Measurements from ENCODE around the gene RNF5.

Gene RNF5

DNA sequence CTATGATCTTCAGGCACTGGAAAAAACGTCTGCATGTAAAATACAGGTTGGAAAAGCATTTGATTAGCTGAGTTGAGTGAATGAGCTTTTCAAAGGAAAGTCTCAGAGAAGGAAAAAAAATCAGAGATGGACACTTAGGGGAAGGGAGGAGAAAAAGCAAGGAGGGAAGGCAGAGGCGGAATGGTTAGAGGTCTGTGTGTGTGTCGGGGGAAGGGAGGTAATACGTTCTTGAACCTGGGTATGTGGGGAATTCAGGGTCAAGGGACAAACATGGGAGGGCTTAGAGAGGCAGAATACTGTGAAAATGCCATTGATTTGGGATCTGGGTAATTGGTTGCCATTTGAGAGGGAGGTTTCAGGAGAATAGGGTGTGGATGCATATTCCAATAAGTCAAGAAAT lies 31.5 kb upstream of the RNF5 start:
- H3K36me3 ChIP-seq (ENCODE audit: insufficient read depth, low read length) = no peaks in the 10 kb centered on the region
- H3K9me3 ChIP-seq (replicated peaks; ENCODE audit: low read length) = no peaks in the 10 kb centered on the region
- H3K27me3 ChIP-seq (ENCODE audit: control insufficient read depth, insufficient read depth, low read length) = peaks cover 47% of the 10 kb centered on the region
- H3K4me3 ChIP-seq (ENCODE audit: low read length) = no peak overlapping the region
- no peak overlapping the region for H3K9ac ChIP-seq (ENCODE audit: low read depth, low read length)
- no peaks in the 10 kb centered on the region for H3K4me1 ChIP-seq (ENCODE audit: control insufficient read depth, insufficient read depth, low read length)
- H3K4me2 ChIP-seq (ENCODE audit: low read length) = no peak overlapping the region

DNA sequence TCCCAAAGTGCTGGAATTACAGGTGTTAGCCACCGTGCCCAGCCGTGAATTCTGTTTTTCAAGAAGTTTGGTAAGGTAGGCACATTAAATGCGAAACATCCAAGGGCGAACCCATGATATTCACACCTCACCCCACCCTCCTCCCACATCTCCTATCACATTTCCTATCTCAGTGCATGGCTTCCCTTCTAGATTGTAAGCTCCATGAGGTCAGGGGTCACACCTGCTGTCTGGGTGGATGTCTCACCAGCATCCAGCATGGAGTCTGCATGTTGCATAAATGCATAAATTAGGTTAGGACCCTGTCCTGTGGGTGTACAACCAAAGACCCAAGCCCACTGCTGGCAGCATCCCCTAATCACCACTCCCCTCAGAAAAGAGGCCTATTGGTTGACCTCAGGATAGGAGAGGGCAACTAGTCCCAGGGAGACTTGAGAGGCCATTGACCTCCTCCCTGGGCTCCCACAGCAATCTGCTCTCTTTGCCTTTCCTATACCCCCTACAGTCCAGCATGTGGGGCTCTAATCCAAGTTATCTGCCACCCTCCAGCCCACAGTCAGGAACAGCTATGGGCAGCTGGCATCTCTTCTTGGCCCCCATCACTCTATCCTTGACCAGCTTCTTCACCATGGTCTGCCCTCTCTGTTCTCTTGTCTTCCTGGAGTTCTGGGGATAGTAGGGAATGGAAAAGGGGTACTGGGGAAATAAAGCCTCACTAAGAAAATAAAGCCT lies 30.6 kb upstream of the RNF5 start:
- Histone ChIP-seq H3K9ac (ENCODE audit: low read depth, low read length) (no peak overlapping the region), H3K36me3 (ENCODE audit: insufficient read depth, low read length) (no peaks in the 10 kb centered on the region), H3K4me2 (ENCODE audit: low read length) (no peak overlapping the region), H3K9me3 (replicated peaks; ENCODE audit: low read length) (no peaks in the 10 kb centered on the region), H3K4me1 (ENCODE audit: control insufficient read depth, insufficient read depth, low read length) (peaks cover 6% of the 10 kb centered on the region), H3K27me3 (ENCODE audit: control insufficient read depth, insufficient read depth, low read length) (peaks cover 40% of the 10 kb centered on the region), H3K4me3 (ENCODE audit: low read length) (no peak overlapping the region)

DNA sequence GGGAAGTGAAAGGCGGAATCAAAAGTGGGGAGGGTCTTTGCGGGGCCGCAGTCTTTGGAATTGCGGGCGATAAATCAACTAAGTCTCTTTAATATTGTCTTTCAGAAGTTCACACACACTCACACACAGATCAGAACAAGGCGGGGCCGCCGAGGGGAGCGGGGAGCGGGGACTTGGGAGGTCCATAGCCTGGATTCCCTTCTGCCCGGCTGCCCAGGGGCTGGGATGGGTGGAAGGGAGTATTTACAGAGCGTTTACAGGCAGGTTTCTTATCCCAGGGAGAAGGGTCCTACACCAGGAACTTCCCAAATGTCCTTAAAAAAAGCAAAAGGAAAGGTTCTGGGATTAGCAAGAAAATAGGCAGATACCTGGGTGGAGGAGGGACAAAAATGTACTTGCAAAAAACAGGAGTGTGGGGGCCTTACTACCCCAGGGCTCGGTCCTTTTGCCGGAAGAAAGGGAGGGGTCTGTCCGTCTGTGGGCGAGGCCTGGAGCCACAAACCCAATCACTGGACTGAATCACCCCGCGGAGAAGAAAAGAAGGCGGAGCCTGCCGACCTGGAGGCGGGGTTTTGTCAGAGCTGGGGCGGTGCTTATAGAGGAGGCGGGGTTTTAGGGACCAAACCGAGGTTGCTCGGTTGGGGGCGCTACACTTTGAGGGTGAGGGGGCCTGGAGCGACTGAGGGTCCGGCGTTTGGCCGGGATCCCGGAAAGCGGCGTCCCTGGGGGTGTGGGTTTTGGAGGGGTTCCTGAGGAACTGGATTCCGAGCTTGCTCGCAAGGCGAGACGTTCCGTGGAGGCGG lies 29.7 kb upstream of the RNF5 start:
- Histone ChIP-seq H3K9ac (ENCODE audit: low read depth, low read length) (no peak overlapping the region), H3K4me3 (ENCODE audit: low read length) (no peak overlapping the region), H3K4me2 (ENCODE audit: low read length) (no peak overlapping the region), H3K9me3 (replicated peaks; ENCODE audit: low read length) (no peaks in the 10 kb centered on the region), H3K27me3 (ENCODE audit: control insufficient read depth, insufficient read depth, low read length) (peaks cover 40% of the 10 kb centered on the region), H3K36me3 (ENCODE audit: insufficient read depth, low read length) (no peaks in the 10 kb centered on the region), H3K4me1 (ENCODE audit: control insufficient read depth, insufficient read depth, low read length) (peaks cover 16% of the 10 kb centered on the region)

DNA sequence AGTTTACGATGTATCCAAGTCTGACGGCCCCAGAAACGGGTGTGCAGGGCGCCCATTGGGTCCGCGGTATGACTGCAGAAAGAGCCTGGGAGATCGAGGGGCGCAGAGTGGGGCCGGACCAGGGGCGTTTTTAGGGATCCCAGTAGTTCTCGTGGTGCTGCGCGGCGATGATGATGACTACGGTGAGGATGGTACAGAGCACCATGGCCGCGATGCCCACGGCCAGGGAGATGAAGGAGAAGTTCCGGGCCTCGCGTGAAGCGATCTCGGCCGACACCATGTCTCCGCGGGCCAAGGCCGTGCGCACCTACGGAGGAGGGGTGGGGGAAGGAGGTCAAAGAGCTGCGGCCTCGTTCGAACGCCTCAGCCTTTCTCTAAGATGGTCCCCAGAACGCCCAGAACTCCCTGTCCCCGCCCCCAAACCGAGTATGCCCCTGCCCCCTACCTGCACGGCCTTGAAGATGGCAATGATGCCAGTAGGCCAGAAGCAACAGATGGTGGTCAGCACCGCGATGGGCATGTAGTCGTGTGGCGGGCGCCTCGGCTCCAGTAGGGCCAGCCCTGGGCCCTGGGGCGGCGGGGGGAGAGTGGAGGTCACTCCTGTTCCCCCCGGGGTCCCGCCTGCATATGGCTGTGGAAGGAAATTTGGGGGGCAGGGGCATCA lies 29.0 kb upstream of the RNF5 start:
- peaks cover 19% of the 10 kb centered on the region for H3K4me1 ChIP-seq (ENCODE audit: control insufficient read depth, insufficient read depth, low read length)
- H3K9me3 ChIP-seq (replicated peaks; ENCODE audit: low read length) = no peaks in the 10 kb centered on the region
- H3K4me2 ChIP-seq (ENCODE audit: low read length) = no peak overlapping the region
- no peaks in the 10 kb centered on the region for H3K36me3 ChIP-seq (ENCODE audit: insufficient read depth, low read length)
- peaks cover 40% of the 10 kb centered on the region for H3K27me3 ChIP-seq (ENCODE audit: control insufficient read depth, insufficient read depth, low read length)
- no peak overlapping the region for H3K4me3 ChIP-seq (ENCODE audit: low read length)
- H3K9ac ChIP-seq (ENCODE audit: low read depth, low read length) = no peak overlapping the region

DNA sequence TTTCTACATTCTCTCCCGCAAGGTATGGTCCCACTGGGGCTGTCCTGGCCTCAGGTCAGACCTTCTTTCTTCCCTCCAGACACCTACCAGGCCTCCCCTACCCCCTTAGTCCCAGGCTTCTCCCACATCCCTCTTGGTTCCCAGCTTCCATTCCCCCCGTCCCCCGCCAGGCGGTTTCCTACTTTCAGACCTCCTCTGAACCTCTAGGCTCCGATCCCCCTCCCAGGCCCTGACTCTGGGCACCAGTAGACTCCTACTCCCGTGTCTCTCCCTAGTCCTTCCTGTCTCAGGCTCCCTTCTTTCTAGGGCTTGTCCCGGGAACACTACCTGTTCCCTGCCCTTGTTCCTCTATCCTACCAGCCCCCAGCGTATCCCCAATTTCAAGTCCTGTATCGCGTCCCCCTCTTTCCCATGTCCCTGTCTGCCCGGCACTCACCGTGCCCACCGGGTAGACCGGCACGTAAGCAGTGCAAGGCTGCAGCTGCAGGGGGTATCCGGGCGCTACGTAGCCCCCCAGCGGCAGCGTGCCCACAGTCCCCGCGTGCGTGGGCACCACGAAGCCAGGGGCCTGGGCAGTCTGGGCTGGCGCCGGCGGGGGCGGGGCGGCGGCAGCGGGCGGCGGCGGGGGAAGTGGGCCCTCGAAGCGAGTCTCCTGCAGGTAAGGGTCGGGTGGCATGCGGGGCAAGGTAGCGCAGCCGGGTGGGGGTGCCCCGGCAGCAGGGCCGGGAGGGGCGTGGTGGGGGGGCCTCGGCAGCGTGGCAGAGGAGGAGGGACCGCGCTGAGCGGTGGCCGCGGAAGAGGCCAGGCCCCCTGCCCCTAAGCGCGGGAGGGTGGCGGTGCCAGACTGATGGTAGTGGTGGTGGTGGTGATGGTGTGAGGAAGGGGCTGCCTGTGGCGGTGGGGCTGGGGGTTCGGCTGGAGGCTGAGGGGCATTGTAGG lies 28.0 kb upstream of the RNF5 start:
- Histone ChIP-seq H3K9ac (ENCODE audit: low read depth, low read length) (no peak overlapping the region), H3K9me3 (replicated peaks; ENCODE audit: low read length) (no peaks in the 10 kb centered on the region), H3K4me2 (ENCODE audit: low read length) (no peak overlapping the region), H3K4me1 (ENCODE audit: control insufficient read depth, insufficient read depth, low read length) (peaks cover 25% of the 10 kb centered on the region), H3K27me3 (ENCODE audit: control insufficient read depth, insufficient read depth, low read length) (peaks cover 35% of the 10 kb centered on the region), H3K4me3 (ENCODE audit: low read length) (no peak overlapping the region), H3K36me3 (ENCODE audit: insufficient read depth, low read length) (no peaks in the 10 kb centered on the region)

DNA sequence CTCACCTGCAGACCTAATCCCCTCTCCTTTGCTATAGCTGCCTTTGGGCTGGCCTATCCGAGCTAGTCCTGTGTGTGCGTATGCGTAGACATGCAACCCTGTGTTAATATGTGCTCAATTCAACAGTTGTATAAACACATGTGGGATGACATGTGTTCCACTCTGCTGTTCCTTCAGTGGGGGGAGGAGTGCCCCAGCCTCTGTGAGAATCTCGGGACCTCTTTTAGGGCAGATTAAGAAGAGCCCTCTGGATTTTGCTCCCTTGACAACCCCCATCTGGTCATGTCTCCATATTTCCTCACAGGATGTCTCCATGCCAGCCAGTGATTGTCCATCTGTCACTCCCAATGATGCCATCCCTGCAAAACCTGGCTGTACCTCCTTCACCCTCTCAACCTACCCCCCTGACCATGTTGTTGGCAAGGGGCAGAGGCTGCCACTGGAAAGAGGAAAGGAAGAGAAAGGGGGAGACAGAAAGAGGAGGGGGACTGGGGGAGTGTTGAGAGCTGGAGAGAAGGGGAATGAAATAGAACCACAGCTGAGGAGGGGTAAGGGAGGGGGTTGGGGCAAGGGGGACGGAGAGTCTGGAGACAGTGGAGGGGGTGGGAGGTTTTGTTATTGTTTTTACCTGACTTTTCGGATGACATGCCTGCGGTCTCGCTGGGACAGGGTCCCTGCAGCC lies 26.9 kb upstream of the RNF5 start:
- H3K27me3 ChIP-seq (ENCODE audit: control insufficient read depth, insufficient read depth, low read length) = peaks cover 29% of the 10 kb centered on the region
- H3K9me3 ChIP-seq (replicated peaks; ENCODE audit: low read length) = no peaks in the 10 kb centered on the region
- H3K4me2 ChIP-seq (ENCODE audit: low read length) = no peak overlapping the region
- H3K36me3 ChIP-seq (ENCODE audit: insufficient read depth, low read length) = peaks cover 3% of the 10 kb centered on the region
- H3K9ac ChIP-seq (ENCODE audit: low read depth, low read length) = no peak overlapping the region
- H3K4me1 ChIP-seq (ENCODE audit: control insufficient read depth, insufficient read depth, low read length) = peaks cover 28% of the 10 kb centered on the region
- H3K4me3 ChIP-seq (ENCODE audit: low read length) = no peak overlapping the region

DNA sequence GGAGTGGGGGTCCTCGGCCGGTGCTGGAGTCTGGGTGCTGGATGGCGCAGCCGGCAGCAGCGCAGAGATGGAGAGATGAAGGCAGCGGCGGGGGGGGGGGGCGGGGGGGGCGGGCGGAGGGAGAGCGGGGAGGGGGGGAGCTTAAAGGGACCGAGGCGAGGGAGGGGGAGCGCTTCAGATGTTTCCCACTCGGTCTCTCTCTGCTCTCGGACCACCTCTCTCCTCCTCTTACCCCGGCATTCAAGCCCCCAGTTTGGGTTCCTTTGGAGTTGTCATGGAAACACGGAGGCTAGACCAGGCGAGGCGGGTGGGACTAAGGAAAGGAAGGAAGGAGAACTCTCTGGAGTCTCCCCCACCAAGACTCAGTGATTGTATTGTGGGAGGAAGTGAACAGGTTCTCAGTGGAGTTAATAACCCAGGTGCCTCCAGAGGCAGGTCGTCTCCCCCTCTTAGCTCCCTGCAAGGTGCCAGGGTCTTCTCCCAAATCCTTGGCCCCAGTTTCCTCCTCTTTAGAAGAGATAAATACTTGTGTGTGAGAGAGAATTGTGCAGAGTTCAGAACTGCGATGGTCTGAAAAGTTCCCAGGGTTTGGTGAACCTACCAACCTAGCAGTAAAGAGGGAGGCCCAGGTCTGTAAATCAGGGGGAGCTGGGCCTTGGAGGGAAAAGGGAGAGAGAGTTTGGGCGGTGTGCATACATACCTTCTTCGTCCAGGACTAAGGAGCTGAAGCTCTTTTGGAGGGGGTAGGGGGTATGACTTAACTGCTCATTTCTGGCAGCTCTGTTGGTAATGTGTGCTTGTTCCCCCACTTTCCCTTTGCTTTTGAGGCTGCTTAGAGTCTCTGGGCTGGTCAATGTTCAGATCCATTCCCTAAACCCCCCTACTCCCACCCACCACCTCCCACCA lies 26.1 kb upstream of the RNF5 start, which contains the start of gene PRRT1:
PRRT1 (minus strand) TSS at position 77 of the 906 bp plus-strand sequence. CDS start 112 bp downstream, outside the sequence.
- H3K4me3 ChIP-seq (ENCODE audit: low read length) = peak within 1 kb of the TSS; percentile 86
- no peaks in the 10 kb centered on the region for H3K9me3 ChIP-seq (replicated peaks; ENCODE audit: low read length)
- peaks cover 3% of the 10 kb centered on the region for H3K36me3 ChIP-seq (ENCODE audit: insufficient read depth, low read length)
- H3K27me3 ChIP-seq (ENCODE audit: control insufficient read depth, insufficient read depth, low read length) = peaks cover 23% of the 10 kb centered on the region
- peak within 1 kb of the TSS; percentile 82 for H3K9ac ChIP-seq (ENCODE audit: low read depth, low read length)
- H3K4me2 ChIP-seq (ENCODE audit: low read length) = peak within 1 kb of the TSS; percentile 94
- H3K4me1 ChIP-seq (ENCODE audit: control insufficient read depth, insufficient read depth, low read length) = peaks cover 28% of the 10 kb centered on the region

DNA sequence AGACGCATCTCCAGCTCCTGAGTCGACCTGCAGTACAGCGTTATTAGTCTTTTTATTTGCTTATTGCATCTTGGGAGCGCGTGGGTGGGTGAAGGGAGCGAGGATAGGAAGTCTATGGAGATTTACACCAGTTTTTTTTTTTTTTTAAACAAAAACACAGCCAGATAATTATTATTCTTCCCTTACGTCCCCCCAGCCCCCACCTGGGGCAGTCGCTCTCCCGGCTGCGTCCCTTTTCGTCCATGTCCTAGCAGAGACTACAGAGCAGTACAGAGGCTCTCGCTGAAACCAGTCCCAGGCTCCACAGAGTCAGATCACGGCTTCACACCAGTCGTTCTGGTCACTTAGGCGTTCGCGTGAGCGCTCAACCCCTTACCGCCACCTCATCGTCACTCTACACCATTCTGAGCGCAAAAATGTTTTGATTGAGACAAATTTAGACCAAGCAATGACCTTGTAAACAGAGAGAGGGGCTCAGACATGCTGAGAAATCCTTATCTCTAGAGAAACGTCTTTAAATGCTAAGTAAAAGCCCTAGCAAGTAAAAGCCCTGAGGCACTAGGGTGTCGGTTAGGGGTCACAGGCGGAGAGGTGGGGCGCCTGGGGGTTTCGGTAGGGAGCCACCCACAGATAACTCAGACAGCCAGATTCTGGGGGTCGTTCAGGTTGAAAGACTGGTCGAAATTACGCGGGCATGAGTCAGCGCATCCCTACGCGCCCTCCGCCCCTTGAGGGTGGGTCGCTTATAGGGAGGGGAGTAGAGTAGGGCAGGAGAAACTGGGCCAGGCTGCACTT lies 25.2 kb upstream of the RNF5 start:
- H3K4me2 ChIP-seq (ENCODE audit: low read length) = peak overlapping the region; percentile 94
- peak overlapping the region; percentile 82 for H3K9ac ChIP-seq (ENCODE audit: low read depth, low read length)
- peaks cover 16% of the 10 kb centered on the region for H3K27me3 ChIP-seq (ENCODE audit: control insufficient read depth, insufficient read depth, low read length)
- H3K4me1 ChIP-seq (ENCODE audit: control insufficient read depth, insufficient read depth, low read length) = peaks cover 28% of the 10 kb centered on the region
- no peaks in the 10 kb centered on the region for H3K9me3 ChIP-seq (replicated peaks; ENCODE audit: low read length)
- H3K36me3 ChIP-seq (ENCODE audit: insufficient read depth, low read length) = peaks cover 11% of the 10 kb centered on the region
- peak overlapping the region; percentile 86 for H3K4me3 ChIP-seq (ENCODE audit: low read length)
